Keratinocyte (primary cell): Measurements from ENCODE around the gene ZIC2. TPM values are rescaled to one million over a fixed set of nuclear protein-coding genes. Genes with fewer than 3 reads are reported as not detected.

Experiments
- DNase-seq: peaks from one replicate; pipeline ENCODE4 v3.0.0-alpha.2; 2011; ENCODE audit warnings: low read depth, missing footprints, low spot score
- FAIRE-seq: peaks from 2 replicates; lab custom pipeline; 2011; peaks lifted over from hg19 to GRCh38; lab: Jason Lieb, UNC
- H2AFZ ChIP-seq: 2 replicates; pipeline ENCODE4 v1.6.0; 2012; ENCODE audit warnings: low read length, control low read depth, inconsistent platforms; ENCODE audit not compliant: control insufficient read depth
- H3K27ac ChIP-seq: 2 replicates; pipeline ENCODE4 v1.5.1; 2011; ENCODE audit warnings: low read length; ENCODE audit not compliant: control insufficient read depth, insufficient read depth
- H3K27me3 ChIP-seq: 3 replicates; pipeline ENCODE4 v1.6.0; 2011; ENCODE audit warnings: low read length; ENCODE audit not compliant: control insufficient read depth, insufficient read depth; ENCODE audit errors: extremely low read depth
- H3K36me3 ChIP-seq, 2 experiments: 2 replicates in 1 of 2; 3 replicates in 1 of 2; pipeline ENCODE4 v1.5.1; 2011; ENCODE audit warnings: low read length in 2 of 2, mild to moderate bottlenecking in 1 of 2; ENCODE audit not compliant: control insufficient read depth in 2 of 2, insufficient read depth in 2 of 2; ENCODE audit errors: extremely low read depth in 1 of 2
- H3K4me1 ChIP-seq: 3 replicates; pipeline ENCODE4 v1.5.1; 2011; ENCODE audit warnings: low read length; ENCODE audit not compliant: control insufficient read depth, insufficient read depth; ENCODE audit errors: extremely low read depth
- H3K4me2 ChIP-seq: 3 replicates; pipeline ENCODE4 v1.6.0; 2011; ENCODE audit warnings: low read depth, low read length; ENCODE audit not compliant: control insufficient read depth, insufficient read depth; ENCODE audit errors: extremely low read depth
- H3K4me3 ChIP-seq, 3 experiments: fragments of 200-600 bp in 1 of 3; sonication (generic) in 1 of 3; 2 replicates in 2 of 3; 3 replicates in 1 of 3; pipeline ENCODE4 v1.5.1; 2011 to 2016; ENCODE audit warnings: low read length in 3 of 3, mild to moderate bottlenecking in 3 of 3, control low read depth in 2 of 3, inconsistent platforms in 1 of 3, low read depth in 1 of 3, mixed read lengths in 1 of 3, mixed run types in 1 of 3, moderate library complexity in 1 of 3; ENCODE audit not compliant: control insufficient read depth in 2 of 3, insufficient read depth in 2 of 3; ENCODE audit errors: extremely low read depth in 1 of 3
- H3K79me2 ChIP-seq: 2 replicates; pipeline ENCODE4 v1.6.0; 2012; ENCODE audit warnings: low read length; ENCODE audit not compliant: control insufficient read depth, insufficient read depth
- H3K9ac ChIP-seq: 3 replicates; pipeline ENCODE4 v1.6.0; 2011; ENCODE audit warnings: low read length; ENCODE audit not compliant: control insufficient read depth, insufficient read depth; ENCODE audit errors: extremely low read depth
- H3K9me1 ChIP-seq: 3 replicates; pipeline ENCODE4 v1.6.0; 2011; ENCODE audit warnings: low read length; ENCODE audit not compliant: control insufficient read depth, insufficient read depth; ENCODE audit errors: extremely low read depth
- H3K9me3 ChIP-seq: 2 replicates; pipeline ENCODE4 v1.5.1; 2012; ENCODE audit warnings: low read depth, low read length; ENCODE audit not compliant: control insufficient read depth
- H4K20me1 ChIP-seq: 3 replicates; pipeline ENCODE4 v1.6.0; 2011; ENCODE audit warnings: low read length; ENCODE audit not compliant: control insufficient read depth, insufficient read depth; ENCODE audit errors: extremely low read depth
- CTCF ChIP-seq, 3 experiments: IDR thresholded peaks in 1 of 3; conservative IDR thresholded peaks in 1 of 3; optimal IDR thresholded peaks in 1 of 3; 2 replicates in 2 of 3; 3 replicates in 1 of 3; pipeline versions ENCODE3 to v1.5.1; 2011; ENCODE audit warnings: low read length in 3 of 3, mild to moderate bottlenecking in 3 of 3, moderate library complexity in 2 of 3, control low read depth in 1 of 3, inconsistent platforms in 1 of 3; ENCODE audit not compliant: insufficient read depth in 2 of 3; ENCODE audit errors: extremely low read depth in 1 of 3
- EZH2 ChIP-seq: IDR thresholded peaks from one replicate; pipeline ENCODE4 v1.6.1; 2012; ENCODE audit warnings: inconsistent platforms, mild to moderate bottlenecking, low read length, moderate library complexity
- dilution Hi-C: fragments of 300-500 bp; cut with MboI; formaldehyde crosslinking; loops from one replicate; pipeline ENCODE4 v1.7.0; 2020; ENCODE audit warnings: low sequenced_read_pairs; ENCODE audit not compliant: extremely low pct_ligation_motif_present
- polyA plus RNA-seq, 5 experiments: library from polyadenylated mRNA; depleted of rRNA in 3 of 5; stranded (reverse) in 3 of 5; stranded (forward) in 1 of 5; unstranded in 1 of 5; fragments of >200 nt; gene quantifications; 1 replicate in 1 of 5; 2 replicates in 3 of 5; 3 replicates in 1 of 5; pipeline versions ENCODE4 v1.2.1 to v1.2.3, GENCODE V29; 2011 to 2012; ENCODE audit warnings: missing spikeins in 2 of 5, low read depth in 1 of 5, low replicate concordance in 1 of 5

The ZIC2 gene
- polyA plus RNA-seq, 1 donor (not counting 4 experiments of a cell fraction or from before 2014, with no cell fraction given), result not detected

DNA sequence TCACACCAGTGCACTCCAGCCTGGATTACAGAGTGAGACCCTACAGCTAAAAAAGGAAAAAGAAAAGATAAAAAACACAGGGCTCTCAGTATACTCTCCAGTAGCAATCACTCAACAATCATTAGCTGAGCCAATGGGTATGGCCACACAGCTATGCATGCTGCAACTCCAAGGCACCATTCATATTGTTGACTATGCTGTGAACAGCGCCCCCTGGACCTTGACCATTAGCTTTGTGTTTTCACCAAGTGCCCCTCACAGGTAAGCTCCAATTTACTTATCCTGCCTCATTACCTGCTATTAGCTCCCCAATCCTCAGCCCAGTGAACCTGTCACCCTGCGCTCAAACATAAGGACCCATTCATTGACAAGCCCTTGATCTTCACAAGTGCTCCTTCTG is 45.8 kb upstream of the ZIC2 start:
- Histone ChIP-seq H3K4me3 (no peak overlapping the region), H3K9me3 (no peaks in the 10 kb centered on the region), H3K79me2 (no peaks in the 10 kb centered on the region), H3K27me3 (peaks cover 6% of the 10 kb centered on the region), H3K27ac (no peak overlapping the region), H4K20me1 (no peaks in the 10 kb centered on the region), H3K4me1 (no peaks in the 10 kb centered on the region), H3K36me3 (no peaks in the 10 kb centered on the region), H3K9me1 (no peaks in the 10 kb centered on the region), H2AFZ (no peak overlapping the region), H3K4me2 (no peak overlapping the region), H3K9ac (no peak overlapping the region)
- TF ChIP-seq EZH2 (no peak), CTCF (optimal IDR thresholded peaks at IDR 0.05 in 1 of 3, IDR thresholded peaks at IDR 0.05 in 1 of 3, conservative IDR thresholded peaks at IDR 0.05 in 1 of 3; ENCODE audit: extremely low read depth in 1 of 3, insufficient read depth in 2 of 3, low read length in 3 of 3) (peak in 1 of 3 experiments; percentile 37)
- FAIRE-seq (no peak), DNase-seq (no peak)
- dilution Hi-C loops, result no loop called here

GRCh38 chr13:99938635-99939034 is 42.9 kb upstream of the ZIC2 start:
- Histone ChIP-seq H3K9me1 (no peaks in the 10 kb centered on the region), H3K79me2 (no peaks in the 10 kb centered on the region), H3K27ac (no peak overlapping the region), H3K27me3 (peaks cover 6% of the 10 kb centered on the region), H3K4me2 (no peak overlapping the region), H3K4me3 (no peak overlapping the region), H3K9ac (no peak overlapping the region), H3K4me1 (no peaks in the 10 kb centered on the region), H3K9me3 (no peaks in the 10 kb centered on the region), H3K36me3 (no peaks in the 10 kb centered on the region), H4K20me1 (no peaks in the 10 kb centered on the region), H2AFZ (no peak overlapping the region)
- dilution Hi-C loops, result no loop called here
- DNase-seq (no peak), FAIRE-seq (no peak)
- TF ChIP-seq EZH2 (no peak), CTCF (optimal IDR thresholded peaks at IDR 0.05 in 1 of 3, IDR thresholded peaks at IDR 0.05 in 1 of 3, conservative IDR thresholded peaks at IDR 0.05 in 1 of 3; ENCODE audit: extremely low read depth in 1 of 3, insufficient read depth in 2 of 3, low read length in 3 of 3) (no peak)
